Endothelial cell of umbilical vein (primary cell): ENCODE measurements around the gene PRSS57. TPM values are rescaled to one million over a fixed set of nuclear protein-coding genes. Genes with fewer than 3 reads are reported as not detected.

Source experiments
- BruUV-seq: library from RNA; stranded (reverse); fragments of 400-500 nt; replicated peaks from 2 replicates; lab custom pipeline; 2021; lab: Mats Ljungman, UMichigan
- CTCF ChIA-PET: fragments of 300-600, 350-600 bp; sonication (Branson Sonifier 250); formaldehyde crosslinking; loops from one replicate; lab custom pipeline; 2021; ENCODE audit warnings: antibody characterized with exemption, inconsistent platforms; lab: Charles Lee
- POLR2A ChIA-PET: fragments of 300-600, 350-600 bp; sonication (Branson Sonifier 250); formaldehyde crosslinking; loops from one replicate; lab custom pipeline; 2021; ENCODE audit warnings: antibody characterized with exemption, inconsistent platforms; lab: Charles Lee
- DNase-seq: peaks from one replicate; pipeline ENCODE4 v3.0.0-alpha.2; 2011; ENCODE audit warnings: low read depth, low spot score
- FAIRE-seq: peaks from 2 replicates; lab custom pipeline; 2011; peaks lifted over from hg19 to GRCh38; lab: Jason Lieb, UNC
- H2AFZ ChIP-seq: 2 replicates; pipeline ENCODE4 v1.6.0; 2012; ENCODE audit warnings: low read depth, low read length, control low read depth, inconsistent platforms
- H3K27ac ChIP-seq: 2 replicates; pipeline ENCODE4 v1.5.1; 2011; ENCODE audit warnings: low read depth, mild to moderate bottlenecking, control low read depth, low read length, moderate library complexity; ENCODE audit not compliant: insufficient read depth
- H3K27me3 ChIP-seq, 2 experiments: 2 replicates each; pipeline versions ENCODE4 v1.6.0 to v1.6.1; 2011; ENCODE audit warnings: low read length in 2 of 2, mixed read lengths in 1 of 2; ENCODE audit not compliant: control insufficient read depth in 2 of 2, insufficient read depth in 2 of 2
- H3K36me3 ChIP-seq, 2 experiments: 2 replicates in 1 of 2; 3 replicates in 1 of 2; pipeline ENCODE4 v1.5.1; 2011; ENCODE audit warnings: low read length in 2 of 2, mild to moderate bottlenecking in 1 of 2, moderate library complexity in 1 of 2; ENCODE audit not compliant: control insufficient read depth in 2 of 2, insufficient read depth in 2 of 2; ENCODE audit errors: extremely low read depth in 1 of 2
- H3K4me1 ChIP-seq: 3 replicates; pipeline ENCODE4 v1.5.1; 2011; ENCODE audit warnings: mild to moderate bottlenecking, low read length; ENCODE audit not compliant: control insufficient read depth, insufficient read depth; ENCODE audit errors: extremely low read depth
- H3K4me2 ChIP-seq: 2 replicates; pipeline ENCODE4 v1.6.1; 2011; ENCODE audit warnings: low read length, control low read depth, mixed read lengths; ENCODE audit not compliant: insufficient read depth
- H3K4me3 ChIP-seq, 3 experiments: fragments of 200-600 bp in 1 of 3; sonication (generic), shearing (Covaris generic) in 1 of 3; replicated peaks in 1 of 3; 2 replicates each; pipeline ENCODE4 v1.5.1; 2011 to 2016; ENCODE audit warnings: control low read depth in 3 of 3, low read length in 3 of 3, mild to moderate bottlenecking in 2 of 3, inconsistent platforms in 1 of 3, low read depth in 1 of 3, moderate library complexity in 1 of 3; ENCODE audit not compliant: insufficient read depth in 1 of 3
- H3K79me2 ChIP-seq: 2 replicates; pipeline ENCODE4 v1.6.0; 2012; ENCODE audit warnings: low read length, inconsistent platforms; ENCODE audit not compliant: control insufficient read depth, insufficient read depth
- H3K9ac ChIP-seq: replicated peaks from 2 replicates; pipeline ENCODE3; 2011; ENCODE audit warnings: low read length, control low read depth; ENCODE audit not compliant: insufficient read depth; ENCODE audit errors: extremely low read depth
- H3K9me1 ChIP-seq: replicated peaks from 3 replicates; pipeline ENCODE4 v1.6.0; 2011; ENCODE audit warnings: mild to moderate bottlenecking, low read length; ENCODE audit not compliant: control insufficient read depth, insufficient read depth; ENCODE audit errors: extremely low read depth
- H3K9me3 ChIP-seq: replicated peaks from 2 replicates; pipeline ENCODE4 v1.5.1; 2012; ENCODE audit warnings: low read length, inconsistent platforms; ENCODE audit not compliant: control insufficient read depth, insufficient read depth
- H4K20me1 ChIP-seq: replicated peaks from 2 replicates; pipeline ENCODE3; 2011; ENCODE audit warnings: mild to moderate bottlenecking, low read length; ENCODE audit not compliant: control insufficient read depth, insufficient read depth; ENCODE audit errors: extremely low read depth
- EZH2 ChIP-seq: IDR thresholded peaks from 2 replicates; pipeline ENCODE4 v1.6.1; 2012; ENCODE audit warnings: borderline replicate concordance, low read depth, mild to moderate bottlenecking, moderate library complexity, low read length, inconsistent platforms; ENCODE audit not compliant: severe bottlenecking
- FOS ChIP-seq: IDR thresholded peaks from 2 replicates; pipeline ENCODE4 v1.6.1; 2011; ENCODE audit warnings: mild to moderate bottlenecking, low read length, moderate library complexity, borderline replicate concordance; ENCODE audit not compliant: insufficient read depth
- GATA2 ChIP-seq: IDR thresholded peaks from 2 replicates; pipeline ENCODE4 v1.7.0; 2011; ENCODE audit warnings: low read depth, mild to moderate bottlenecking, moderate library complexity, mixed read lengths, low read length; ENCODE audit not compliant: insufficient read length, insufficient read depth
- JUN ChIP-seq: IDR thresholded peaks from 2 replicates; pipeline ENCODE4 v1.6.1; 2011; ENCODE audit warnings: borderline replicate concordance, low read depth; ENCODE audit not compliant: insufficient read length, insufficient read depth
- MYC ChIP-seq: IDR thresholded peaks from one replicate; pipeline ENCODE4 v1.6.1; 2011; ENCODE audit warnings: mild to moderate bottlenecking, low read depth, low read length
- POLR2A ChIP-seq: IDR thresholded peaks from 2 replicates; pipeline ENCODE4 v1.6.1; 2012; ENCODE audit warnings: low read depth, mild to moderate bottlenecking, control low read depth, low read length
- POLR2AphosphoS5 ChIP-seq: IDR thresholded peaks from 2 replicates; pipeline ENCODE4 v1.6.1; 2012; ENCODE audit warnings: low read depth, mild to moderate bottlenecking, control low read depth, low read length, moderate library complexity; ENCODE audit not compliant: insufficient read depth
- dilution Hi-C: fragments of 300-500 bp; cut with MboI; formaldehyde crosslinking; loops from one replicate; pipeline ENCODE4 v1.15.0; 2019; ENCODE audit warnings: low sequenced_read_pairs; ENCODE audit not compliant: extremely low pct_ligation_motif_present
- intact Hi-C: fragments of 100-400 bp; cut with micrococcal nuclease; formaldehyde crosslinking; loops from one replicate; pipeline ENCODE4 v1.10.0; 2022
- polyA plus RNA-seq, 4 experiments: library from polyadenylated mRNA; depleted of rRNA in 3 of 4; stranded (reverse) in 3 of 4; unstranded in 1 of 4; fragments of >200 nt; gene quantifications; 2 replicates each; pipeline versions ENCODE4 v1.2.1 to v1.2.3, GENCODE V29; 2011 to 2012; ENCODE audit warnings: missing spikeins in 1 of 4
- total RNA-seq: library from RNA; stranded (reverse); gene quantifications from 2 replicates; pipeline ENCODE4 v1.2.3, GENCODE V29; 2021
- TF ChIP-seq, protein P1 (sequence below), 2 donors: IDR thresholded peaks; 1 replicate in 1 of 2; 2 replicates in 1 of 2; pipeline ENCODE4 v1.5.1; 2011; ENCODE audit warnings: low read length in 2 of 2, mild to moderate bottlenecking in 2 of 2, moderate library complexity in 2 of 2, control low read depth in 1 of 2, inconsistent platforms in 1 of 2, low read depth in 1 of 2; ENCODE audit not compliant: insufficient read depth in 1 of 2; ENCODE audit errors: extremely low read depth in 1 of 2
- TF ChIP-seq, protein P2 (sequence below): IDR thresholded peaks from 2 replicates; pipeline ENCODE4 v1.6.1; 2011; ENCODE audit not compliant: insufficient read depth, insufficient read length

PRSS57 gene
- total and polyA plus RNA-seq, 2 donors (not counting 3 experiments of a cell fraction or from before 2014, with no cell fraction given) = not detected

DNA sequence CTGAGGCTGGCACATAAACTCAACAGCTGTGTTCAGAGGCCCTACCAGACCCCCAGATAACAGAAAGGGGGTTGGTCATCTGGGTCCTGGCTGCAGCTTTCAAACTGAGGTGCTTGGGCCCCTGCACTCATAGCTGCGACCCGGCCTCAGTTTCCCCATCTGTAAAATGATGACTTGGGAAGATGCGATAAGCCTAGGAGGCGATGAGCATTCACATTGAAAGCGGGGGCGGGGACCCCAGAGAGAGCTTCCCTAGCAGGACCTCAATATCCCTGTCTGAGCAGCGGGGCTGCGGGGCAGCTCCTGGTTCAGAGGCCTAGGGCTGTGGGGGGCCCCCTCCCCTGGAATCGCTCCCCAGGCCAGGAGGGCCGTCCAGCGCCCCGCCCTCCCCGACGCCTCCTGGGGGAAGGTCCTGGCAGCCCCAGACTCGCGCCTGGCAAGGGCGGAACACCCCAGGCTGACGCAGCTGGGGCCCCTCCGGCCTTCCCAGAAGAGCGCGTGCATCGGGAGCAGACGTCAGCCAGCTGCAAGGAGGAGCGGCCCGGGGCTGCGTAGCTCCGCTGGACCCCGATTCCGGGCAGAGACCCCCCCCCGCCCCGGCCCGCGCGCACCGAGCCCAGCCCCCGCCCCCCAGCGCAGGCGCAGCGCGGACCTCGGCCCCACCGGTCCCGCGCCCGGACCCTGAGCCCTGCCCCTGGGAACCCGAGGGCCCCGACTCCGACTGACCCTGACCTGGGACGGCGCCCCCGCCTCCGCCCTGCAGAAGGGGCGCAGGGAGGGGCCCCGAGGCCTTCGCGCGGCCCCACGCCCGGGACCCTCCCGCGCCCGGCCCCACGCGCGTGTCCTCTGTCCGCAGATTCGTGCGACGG, 15.6 kb downstream of the PRSS57 start:
- peak; percentile 79 for FAIRE-seq
- no peaks in the 10 kb centered on the region for H3K9me1 ChIP-seq
- H3K9me3 ChIP-seq = no peaks in the 10 kb centered on the region
- H3K79me2 ChIP-seq = peaks cover 12% of the 10 kb centered on the region
- no TSS peak for BruUV-seq
- intact Hi-C loops = loop anchor here (1.0 kb wide), 3 partner anchors 16 to 49 kb away; partner anchors contain the start of gene RNF126
- no peaks in the 10 kb centered on the region for H3K36me3 ChIP-seq
- TF ChIP-seq, protein P1, sequence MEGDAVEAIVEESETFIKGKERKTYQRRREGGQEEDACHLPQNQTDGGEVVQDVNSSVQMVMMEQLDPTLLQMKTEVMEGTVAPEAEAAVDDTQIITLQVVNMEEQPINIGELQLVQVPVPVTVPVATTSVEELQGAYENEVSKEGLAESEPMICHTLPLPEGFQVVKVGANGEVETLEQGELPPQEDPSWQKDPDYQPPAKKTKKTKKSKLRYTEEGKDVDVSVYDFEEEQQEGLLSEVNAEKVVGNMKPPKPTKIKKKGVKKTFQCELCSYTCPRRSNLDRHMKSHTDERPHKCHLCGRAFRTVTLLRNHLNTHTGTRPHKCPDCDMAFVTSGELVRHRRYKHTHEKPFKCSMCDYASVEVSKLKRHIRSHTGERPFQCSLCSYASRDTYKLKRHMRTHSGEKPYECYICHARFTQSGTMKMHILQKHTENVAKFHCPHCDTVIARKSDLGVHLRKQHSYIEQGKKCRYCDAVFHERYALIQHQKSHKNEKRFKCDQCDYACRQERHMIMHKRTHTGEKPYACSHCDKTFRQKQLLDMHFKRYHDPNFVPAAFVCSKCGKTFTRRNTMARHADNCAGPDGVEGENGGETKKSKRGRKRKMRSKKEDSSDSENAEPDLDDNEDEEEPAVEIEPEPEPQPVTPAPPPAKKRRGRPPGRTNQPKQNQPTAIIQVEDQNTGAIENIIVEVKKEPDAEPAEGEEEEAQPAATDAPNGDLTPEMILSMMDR (IDR thresholded peaks at IDR 0.05; ENCODE audit: extremely low read depth in 1 of 2, insufficient read depth in 1 of 2, low read depth in 1 of 2, low read length in 2 of 2) = no peak
- no peak for TF ChIP-seq POLR2AphosphoS5
- TF ChIP-seq EZH2 = no peak
- TF ChIP-seq FOS = no peak
- no peak for TF ChIP-seq POLR2A
- TF ChIP-seq JUN = no peak
- TF ChIP-seq, protein P2, sequence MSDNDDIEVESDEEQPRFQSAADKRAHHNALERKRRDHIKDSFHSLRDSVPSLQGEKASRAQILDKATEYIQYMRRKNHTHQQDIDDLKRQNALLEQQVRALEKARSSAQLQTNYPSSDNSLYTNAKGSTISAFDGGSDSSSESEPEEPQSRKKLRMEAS = no peak
- TF ChIP-seq MYC = no peak
- no peak for TF ChIP-seq GATA2
- H3K4me3 ChIP-seq = peak overlapping the region; percentile 32 to 55 (median 51)
- dilution Hi-C loops = no loop called here
- H3K4me1 ChIP-seq = peaks cover 16% of the 10 kb centered on the region
- peak overlapping the region; percentile 38 for H2AFZ ChIP-seq
- ChIA-PET POLR2A (interaction anchor here (0.6 kb wide), 1 partner anchor 17 kb away, joined by 3 read pairs; the partner anchor contains the start of gene RNF126), CTCF (interaction anchor here (0.9 to 2.5 kb wide), 9 partner anchors 10 to 95 kb away, joined by 3 to 12 read pairs (median 7); no protein-coding TSS in a partner anchor)
- H3K27ac ChIP-seq = peak overlapping the region; percentile 68
- H3K9ac ChIP-seq = peak overlapping the region; percentile 79
- H4K20me1 ChIP-seq = no peaks in the 10 kb centered on the region
- DNase-seq = peak; percentile 42
- H3K4me2 ChIP-seq = peak overlapping the region; percentile 66
- no peaks in the 10 kb centered on the region for H3K27me3 ChIP-seq
